ENCODE results near the gene FAM241A.

GRCh38 chr4:112185334-112185733, 40.1 kb downstream of the FAM241A start:
- TF ChIP-seq EGR1 (IDR thresholded peaks at IDR 0.05) (no peak), YY1 (IDR thresholded peaks at IDR 0.05; ENCODE audit: low read depth) (no peak), EP300 (IDR thresholded peaks at IDR 0.05; ENCODE audit: borderline replicate concordance) (no peak), CEBPB (IDR thresholded peaks at IDR 0.05) (no peak), REST (IDR thresholded peaks at IDR 0.05; ENCODE audit: low read depth) (no peak), RAD21 (IDR thresholded peaks at IDR 0.05; ENCODE audit: low read depth) (no peak), FOXM1 (IDR thresholded peaks at IDR 0.05; ENCODE audit: borderline replicate concordance, low read depth) (no peak), TAF1 (IDR thresholded peaks at IDR 0.05; ENCODE audit: low read depth) (no peak), TCF12 (IDR thresholded peaks at IDR 0.05; ENCODE audit: low read depth) (no peak), USF1 (IDR thresholded peaks at IDR 0.05) (no peak), ZBTB7A (IDR thresholded peaks at IDR 0.05; ENCODE audit: low read depth) (no peak), MAX (IDR thresholded peaks at IDR 0.05) (no peak), NFIC (IDR thresholded peaks at IDR 0.05) (no peak), CREB1 (IDR thresholded peaks at IDR 0.05; ENCODE audit: low read depth) (no peak)

All from Ishikawa (cell line).